Stimulated activated naive CD4-positive, alpha-beta T cell treated with Interleukin-2 at 50 U/mL for 16 hours (primary cell): ENCODE results near the gene NAGPA.

ENCODE experiments used
- DNase-seq: peaks from one replicate; lab custom pipeline; 2025; lab: John Stamatoyannopoulos, UW

NAGPA gene

DNA sequence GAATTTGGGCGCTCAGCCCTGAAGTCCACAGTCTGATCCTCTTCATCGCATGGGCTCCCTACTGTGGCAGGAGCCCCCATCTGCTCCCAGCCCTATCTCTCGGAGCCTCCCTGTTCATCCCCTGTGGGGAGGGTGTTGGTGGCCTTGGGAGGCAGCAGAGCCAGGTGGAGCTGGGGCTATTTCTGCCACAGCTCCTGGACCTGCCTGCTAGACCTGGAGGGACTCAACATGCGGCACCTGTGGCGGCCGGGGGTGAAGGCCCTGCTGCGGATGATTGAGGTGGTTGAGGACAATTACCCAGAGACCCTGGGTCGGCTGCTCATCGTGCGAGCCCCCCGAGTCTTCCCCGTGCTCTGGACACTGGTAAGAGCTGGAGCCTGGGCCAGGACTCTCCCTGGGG is 30.5 kb downstream of the NAGPA start:
- DNase-seq, result no peak

DNA sequence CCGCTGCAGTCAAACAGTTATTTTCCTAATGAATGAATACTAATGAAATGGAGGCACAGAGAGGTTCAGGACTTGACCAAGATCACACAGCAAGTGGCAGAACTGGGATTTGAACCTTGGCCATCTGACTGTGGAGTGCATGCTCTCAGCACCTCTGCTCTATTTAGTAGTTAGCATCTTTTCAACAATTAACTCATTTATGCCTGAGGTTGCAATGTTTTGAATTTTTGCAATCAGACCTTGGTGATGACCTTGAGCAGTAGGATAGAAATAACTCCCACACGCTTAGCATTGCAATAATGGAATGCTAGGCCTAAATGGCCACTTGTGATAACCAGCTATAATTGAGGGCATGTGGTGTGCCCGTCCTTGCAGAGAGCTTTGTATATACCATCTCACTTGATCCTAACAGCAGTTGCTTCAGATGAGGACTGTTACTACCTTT is 31.0 kb downstream of the NAGPA start:
- no peak for DNase-seq

DNA sequence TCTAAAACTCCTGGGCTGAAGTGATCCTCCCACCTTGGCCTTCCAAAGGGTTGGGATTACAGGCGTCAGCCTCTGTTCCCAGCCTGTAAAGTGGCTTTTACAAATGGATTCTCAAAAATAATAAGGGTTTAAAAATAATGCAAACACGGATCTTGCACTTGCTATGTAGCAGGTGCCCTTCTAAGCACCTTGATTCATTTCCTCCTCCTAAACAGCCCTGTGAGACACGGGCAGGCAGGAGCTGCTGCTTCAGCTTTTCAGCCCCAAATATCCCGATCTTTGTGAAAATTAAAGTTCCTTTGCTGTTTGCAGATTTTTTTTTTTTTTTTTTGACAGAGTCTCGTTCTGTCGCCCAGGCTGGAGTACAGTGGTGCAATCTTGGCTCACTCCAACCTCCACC is 31.7 kb downstream of the NAGPA start:
- DNase-seq, result no peak

DNA sequence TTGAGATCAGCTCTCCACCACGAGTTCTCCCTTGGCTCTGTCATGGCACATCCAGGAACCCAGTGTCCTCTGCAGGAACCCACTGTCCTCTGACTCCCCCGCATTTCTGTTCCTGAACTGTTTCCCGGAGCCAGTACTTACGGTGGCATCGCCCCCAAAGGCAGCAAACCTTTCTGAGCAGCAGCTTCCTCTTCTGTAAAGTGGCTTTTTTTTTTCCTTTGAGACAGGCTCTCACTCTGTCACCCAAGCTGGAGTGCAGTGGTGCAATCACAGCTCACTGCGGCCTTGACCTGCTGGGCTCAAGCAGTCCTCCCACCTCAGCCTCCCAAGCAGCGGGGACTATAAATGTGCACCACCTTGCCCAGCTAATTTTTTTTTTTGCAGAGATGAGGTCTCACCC is 32.2 kb downstream of the NAGPA start:
- no peak for DNase-seq

DNA sequence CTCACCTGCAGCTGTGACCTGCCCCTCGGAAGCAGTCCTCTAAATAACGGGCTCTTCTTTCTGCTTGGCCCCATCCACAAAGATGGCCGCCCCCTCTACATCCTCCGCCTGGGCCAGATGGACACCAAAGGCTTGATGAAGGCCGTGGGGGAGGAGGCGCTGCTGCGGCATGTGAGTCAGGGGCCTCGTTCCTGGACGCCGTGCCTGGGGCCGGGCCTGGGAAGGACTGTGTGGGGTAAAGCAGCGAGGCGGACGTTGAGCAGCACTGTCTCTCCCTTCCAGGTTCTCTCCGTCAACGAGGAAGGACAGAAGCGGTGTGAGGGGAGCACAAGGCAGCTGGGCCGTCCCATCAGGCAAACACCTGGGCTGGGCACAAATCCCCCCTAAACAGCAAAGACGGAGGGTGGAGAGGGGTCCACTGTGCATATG is 33.1 kb downstream of the NAGPA start:
- no peak for DNase-seq

DNA sequence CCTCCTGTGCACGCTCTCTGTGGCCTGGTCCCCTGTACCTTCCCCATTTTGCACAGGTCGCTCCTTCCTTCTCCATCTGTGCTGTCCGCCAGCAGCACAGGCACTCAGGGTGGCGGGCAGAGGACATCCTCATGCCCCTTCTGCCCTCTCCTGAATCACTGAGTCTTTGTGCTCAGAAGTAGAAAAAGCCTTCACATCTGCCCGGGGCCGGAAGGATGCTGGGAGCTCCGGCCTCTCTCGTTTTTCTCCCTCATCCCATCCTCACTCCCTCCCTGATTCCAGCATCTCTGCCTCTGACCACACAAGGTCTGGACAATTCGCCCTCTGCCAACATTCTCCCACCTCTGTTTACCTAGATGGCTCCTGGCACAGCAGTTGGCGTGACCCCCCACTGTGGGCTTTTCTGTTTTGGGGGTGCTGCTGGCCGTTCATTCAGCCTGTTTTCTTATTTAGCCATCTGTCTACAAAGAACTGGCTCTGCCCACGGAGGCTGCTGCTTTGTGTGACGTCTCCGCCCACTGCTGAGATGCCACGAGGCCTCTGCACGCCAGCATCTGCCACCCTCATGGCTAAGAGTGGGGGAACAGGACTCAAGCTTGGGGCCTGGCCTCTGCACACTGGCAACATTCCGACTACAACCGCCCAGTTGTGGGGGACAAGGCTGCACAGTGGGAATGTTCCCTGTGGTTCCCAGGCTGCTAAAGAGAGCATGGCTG is 38.9 kb downstream of the NAGPA start:
- no peak for DNase-seq

DNA sequence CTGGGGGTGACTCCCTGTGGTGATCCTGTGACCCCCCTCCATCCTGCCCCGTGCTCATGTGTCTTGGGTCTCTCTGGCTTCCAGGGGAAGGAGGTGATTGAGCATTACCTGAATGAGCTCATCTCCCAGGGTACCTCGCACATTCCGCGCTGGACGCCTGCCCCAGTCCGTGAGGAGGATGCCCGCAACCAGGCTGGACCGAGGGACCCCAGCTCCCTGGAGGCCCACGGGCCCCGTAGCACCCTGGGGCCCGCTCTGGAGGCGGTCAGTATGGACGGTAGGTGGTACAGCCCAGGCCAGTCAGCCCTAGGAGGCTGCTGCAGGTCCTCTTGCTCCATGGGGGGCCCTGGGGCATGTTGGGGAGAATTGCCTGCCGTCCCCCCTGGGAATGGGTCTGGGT is 42.0 kb downstream of the NAGPA start:
- no peak for DNase-seq

DNA sequence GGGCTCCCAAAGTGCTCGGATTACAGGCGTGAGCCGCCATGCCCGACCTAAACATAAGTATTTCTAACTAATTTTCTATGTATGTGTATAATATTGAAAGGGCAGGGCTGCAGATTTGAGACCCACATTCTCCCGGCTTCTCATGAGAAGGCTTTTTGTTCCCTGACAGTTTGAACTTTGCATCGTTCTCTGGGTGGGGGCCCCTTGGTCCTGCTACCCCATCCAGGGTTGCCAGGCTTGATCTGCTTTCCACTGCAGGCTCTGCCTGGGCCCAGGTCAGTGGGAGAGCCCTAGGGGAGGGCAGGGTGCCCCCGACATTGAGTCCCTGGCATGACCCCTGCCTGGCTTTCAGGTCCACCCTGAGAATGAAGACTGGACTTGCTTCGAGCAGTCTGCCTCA is 43.3 kb downstream of the NAGPA start:
- no peak for DNase-seq

DNA sequence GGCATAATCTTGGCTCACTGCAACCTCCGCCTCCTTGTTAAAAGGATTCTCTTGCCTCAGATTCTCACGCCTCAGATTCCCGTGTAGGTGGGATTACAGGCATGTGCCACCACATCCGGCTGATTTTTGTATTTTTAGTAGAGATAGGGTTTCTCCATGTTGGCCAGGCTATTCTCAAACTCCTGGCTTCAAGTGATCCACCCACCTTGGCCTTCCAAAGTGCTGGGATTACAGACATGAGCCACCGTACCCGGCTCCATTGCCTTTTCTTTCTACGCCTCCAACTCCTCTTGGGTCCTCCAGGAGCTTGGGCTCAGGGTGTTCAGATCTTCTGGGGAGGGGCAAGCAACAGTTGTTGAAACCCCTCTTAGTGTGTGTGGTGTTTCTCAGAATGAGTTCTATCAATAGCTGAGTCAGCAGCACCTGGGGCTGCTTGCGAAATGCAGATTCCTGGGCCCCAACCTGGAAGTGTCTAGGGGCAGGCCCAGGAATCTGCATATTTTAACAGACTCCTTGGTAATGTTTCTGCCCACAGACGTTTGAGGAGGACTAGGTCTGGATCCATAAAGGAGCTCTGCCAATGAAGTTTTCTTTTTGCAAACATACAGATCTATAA is 44.2 kb downstream of the NAGPA start:
- DNase-seq, result no peak

DNA sequence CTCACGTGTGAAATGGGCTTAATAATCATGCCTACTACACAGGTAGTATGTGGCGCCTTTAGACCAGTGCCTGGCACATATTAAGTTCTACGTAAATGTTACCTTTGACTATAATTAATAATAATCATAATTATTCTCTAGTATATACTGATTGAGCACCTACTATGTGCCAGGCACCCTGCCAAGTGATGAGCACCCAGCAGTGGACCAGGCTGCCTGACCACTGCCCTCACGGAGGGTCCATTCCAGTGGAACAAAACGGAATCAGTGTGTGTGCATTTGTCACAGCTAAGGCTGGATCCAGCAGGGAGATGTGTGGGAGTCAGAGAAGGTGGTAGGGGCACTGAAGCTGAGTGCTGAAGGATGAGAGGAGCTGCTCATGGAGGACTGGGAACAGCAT is 45.1 kb downstream of the NAGPA start:
- no peak for DNase-seq

DNA sequence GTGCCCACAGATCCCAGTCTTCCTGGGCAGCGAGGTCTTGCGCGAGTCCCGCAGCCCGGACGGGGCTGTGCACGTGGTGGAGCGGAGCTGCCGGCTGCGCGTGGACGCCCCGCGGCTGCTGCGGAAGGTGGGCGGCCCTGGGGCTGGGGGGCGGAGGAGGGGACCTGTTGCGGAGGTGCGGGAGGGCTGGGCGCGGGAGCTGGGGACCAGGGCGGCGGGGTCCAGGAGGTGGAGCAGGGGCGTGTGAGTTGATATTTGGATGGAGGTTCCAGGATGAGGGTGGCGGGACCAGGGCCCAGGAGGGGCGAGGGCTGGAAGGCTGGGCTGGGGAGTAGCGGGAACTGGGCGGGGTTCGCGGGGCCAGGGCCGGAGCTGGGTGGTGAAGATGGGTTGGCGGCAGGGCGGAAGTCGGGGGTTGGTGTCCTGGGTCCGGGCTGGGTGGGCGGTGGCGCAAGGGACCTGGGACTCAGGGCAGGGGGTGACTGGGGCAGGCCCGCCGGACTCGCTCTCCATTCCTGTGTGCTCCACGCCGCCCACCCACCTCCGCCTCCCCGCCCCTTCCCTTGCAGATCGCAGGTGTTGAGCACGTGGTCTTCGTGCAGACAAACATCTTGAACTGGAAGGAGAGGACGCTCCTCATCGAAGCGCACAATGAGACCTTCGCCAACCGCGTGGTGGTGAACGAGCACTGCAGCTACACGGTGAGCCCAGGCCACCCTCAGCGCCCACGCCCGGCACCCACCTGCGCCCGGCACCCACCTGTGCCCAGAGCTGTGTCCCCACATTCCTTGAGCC is 46.0 kb downstream of the NAGPA start:
- no peak for DNase-seq

DNA sequence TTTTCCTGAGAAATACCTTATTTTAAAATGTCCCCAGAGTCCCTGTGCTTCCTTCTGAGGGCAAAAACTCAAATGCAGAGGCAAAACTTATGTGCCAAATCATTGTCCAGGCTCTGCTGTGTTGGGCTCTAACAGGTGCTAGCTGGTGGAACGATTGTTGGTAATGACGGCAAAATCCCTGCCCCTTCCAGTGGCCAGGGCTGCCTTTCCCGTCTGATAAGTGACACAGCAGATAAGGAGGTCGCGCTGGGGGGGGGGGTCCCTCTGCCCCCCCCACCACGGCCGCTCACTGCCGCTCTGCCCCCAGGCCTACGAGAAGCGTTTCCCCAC is 46.5 kb downstream of the NAGPA start:
- no peak for DNase-seq

DNA sequence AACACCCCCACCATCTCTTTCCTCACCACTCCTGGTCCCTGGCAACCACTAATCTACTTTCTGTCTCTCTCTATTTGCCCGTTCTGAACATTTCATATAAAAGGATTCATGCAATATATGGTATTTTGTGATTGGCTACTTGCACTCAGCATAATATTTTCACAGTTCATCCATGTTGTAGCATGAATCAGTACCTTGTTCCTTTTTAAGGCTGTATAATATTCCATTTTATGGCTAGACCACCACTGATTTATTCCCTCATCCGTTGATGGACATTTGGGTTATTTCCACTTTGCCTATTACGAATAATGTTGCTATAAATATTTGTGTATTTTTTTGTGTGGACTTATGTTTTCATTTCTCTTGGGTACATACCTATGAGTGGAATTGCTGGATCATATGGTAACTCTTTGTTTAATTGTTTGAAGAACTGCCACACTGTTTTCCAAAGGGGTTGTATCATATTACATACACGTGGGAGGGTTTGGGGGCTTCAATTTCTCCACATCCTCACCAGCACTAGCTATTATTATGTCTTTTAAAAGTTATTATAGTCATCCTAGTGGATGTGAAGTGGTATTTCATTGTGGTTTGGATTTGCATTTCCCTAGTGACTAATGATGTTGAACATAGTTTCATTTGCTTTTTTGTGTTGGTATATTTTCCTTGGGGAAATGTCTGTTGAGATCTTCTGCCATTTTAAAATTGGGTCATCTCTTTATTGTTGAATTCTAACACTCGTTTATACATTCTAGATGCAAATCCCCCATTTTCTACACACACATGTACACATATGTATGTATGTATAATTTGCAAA is 49.4 kb downstream of the NAGPA start:
- no peak for DNase-seq

DNA sequence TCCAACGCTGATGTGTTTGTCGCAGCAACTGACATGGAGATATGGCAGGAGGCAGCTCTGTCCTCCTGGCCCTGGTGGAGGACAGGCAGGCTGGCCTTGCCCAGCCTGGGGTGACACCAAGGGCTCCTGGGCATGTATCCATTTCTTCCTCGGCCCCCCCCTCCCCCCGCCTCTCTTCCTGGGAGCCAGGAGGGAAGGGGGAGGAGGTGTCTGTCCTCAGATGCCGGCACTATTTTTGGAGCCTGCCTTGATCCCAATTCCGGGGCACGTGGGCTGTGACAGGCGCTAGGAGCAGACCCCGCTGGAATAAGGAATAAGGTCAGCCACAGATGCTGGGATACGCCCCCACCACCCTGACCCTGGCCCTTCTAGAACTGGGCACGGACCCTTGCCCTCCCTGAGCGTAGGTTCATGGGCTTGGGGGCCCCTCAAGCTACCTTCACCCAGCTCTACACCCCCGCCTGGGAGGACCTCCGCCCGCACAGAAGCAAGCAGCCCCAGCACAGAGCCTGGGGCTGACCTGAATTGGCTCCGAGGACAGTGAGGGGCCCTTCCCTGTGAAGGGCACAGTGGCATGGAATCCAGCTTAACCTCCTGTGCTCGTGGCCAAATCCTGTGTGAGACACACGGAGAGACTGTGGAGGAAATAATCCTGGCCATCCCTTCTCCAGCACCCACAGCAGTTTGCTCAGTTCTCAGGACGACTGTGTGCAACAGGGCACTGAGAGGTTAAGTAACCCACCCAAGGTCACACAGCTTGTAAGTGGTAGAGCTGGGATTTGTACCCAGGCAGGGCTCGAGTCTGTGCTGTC is 51.5 kb downstream of the NAGPA start:
- no peak for DNase-seq

DNA sequence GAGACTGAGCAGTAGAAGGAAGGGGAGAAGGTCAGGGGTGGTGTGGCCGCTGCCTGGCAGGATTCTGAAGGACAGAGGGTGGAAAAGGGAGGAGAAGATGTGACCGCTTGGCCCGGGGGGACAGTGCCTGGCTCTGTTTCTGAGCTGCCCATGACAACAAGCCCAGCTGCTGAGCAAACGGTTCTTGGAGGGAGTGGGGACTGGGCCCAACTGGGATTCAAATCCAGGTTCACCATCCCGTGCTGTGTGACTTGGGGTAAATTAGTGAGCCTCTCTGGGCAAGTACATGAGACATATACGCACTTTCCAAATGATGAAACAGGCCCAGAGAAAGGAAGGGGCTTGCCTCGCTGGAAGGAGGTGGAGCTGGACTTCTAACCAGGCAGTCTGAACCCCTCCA is 52.3 kb downstream of the NAGPA start:
- DNase-seq, result no peak

DNA sequence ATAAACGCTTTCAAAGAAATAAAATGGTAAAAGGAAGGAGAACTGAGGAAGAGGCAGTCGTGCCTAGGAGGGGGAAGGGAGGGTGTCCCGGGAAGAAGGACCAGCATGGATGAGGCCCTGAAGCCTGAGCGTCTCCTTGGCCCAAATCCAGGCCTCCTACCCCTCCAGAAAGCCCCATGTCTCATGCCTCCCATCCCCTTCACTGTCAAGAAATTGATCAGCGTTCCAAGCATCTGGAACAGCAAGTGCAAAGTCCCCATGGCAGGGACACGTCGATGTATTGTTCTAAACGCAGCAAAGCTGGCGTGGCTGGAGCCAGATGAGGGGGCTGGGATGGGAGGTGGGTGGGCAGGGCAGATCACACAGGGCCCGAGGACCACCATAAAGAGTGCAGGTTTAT is 53.0 kb downstream of the NAGPA start:
- no peak for DNase-seq

DNA sequence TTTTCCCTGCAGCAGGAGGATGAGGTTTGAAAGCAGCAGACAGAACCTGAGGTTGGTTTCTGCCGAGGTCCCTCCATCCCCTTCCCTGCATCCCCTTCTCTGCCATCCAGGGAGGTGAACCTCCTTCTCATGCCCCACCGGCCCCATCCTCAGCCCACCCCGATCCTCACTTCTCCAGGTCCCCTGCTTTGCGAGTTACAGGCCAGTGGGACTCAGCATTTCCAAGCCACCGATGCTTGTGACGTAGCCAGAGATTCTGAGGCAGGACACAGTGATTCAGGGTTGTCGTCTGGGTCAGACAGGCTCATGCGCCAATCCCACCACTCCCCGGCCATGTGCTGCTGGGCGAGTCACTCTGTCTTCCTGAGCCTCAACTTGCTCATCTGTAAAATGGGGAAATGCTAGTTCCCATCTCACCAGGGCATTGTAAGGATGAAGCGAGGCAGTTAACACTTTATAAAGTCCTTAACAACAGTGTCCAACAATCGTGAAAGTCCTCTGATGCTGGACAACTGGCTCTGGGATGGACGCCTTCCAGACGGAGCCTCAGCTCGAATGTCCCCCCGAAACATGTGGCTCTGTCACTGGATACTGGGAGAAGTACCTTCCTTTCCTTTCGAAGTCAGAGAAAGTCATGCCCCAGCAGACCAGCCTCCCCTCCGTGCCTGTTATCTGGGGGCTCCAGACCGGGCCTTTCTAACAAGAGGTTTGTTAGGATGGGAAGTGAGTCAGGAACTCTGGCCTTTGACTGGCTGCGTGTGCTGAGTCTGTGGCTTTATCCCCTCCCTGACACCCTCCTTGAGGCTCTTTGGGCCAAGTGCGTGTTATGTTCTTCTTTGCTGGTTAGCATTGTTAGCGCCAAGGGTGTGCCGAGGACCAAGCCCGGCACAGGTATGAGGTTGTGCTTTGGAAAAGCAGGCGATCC is 53.7 kb downstream of the NAGPA start:
- no peak for DNase-seq

DNA sequence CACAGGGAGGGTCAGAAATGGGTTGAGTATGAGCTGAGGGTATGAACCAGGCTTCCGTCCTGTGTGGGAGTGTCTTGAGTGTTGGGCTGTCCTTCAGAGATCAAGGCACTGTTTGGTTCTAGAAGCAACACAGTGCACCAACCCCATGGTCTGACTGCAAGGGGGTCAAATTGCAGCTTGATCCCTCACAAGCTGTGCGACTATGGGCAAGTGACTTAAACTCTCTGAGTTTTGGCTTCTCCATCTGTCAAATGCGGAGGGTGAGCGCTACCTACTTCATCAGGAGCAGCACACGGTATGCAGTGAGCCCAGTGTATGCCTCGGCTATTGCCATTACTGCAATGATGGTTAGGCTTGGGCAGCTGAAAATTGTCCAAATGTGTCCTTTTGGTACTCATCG is 54.6 kb downstream of the NAGPA start:
- no peak for DNase-seq

DNA sequence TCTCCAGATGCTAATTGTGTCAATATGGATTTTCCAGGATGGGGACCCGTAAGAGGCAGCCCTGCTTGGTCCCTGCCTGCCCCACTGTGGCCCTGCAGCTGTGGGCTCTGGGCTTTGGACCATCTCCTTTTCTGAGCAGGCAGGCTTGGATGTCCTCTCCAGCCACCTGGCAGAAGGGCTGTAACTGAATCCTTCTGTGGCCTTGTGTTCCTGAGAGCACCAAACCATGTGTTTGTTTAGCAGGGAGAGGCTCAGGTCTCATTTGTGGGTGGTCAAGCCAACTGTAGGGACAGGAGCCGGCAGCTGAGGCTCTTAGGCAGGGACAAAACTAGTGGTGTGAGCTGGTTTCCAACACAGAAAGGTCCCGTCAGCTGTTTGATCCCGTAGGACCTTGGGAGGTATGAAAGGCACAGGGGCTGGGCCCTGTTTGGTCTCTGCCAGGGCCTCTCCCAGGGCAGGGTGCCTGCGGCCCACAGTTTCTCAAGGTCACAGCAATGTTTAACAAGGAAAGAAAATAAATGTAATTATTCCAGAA is 57.1 kb downstream of the NAGPA start:
- no peak for DNase-seq

DNA sequence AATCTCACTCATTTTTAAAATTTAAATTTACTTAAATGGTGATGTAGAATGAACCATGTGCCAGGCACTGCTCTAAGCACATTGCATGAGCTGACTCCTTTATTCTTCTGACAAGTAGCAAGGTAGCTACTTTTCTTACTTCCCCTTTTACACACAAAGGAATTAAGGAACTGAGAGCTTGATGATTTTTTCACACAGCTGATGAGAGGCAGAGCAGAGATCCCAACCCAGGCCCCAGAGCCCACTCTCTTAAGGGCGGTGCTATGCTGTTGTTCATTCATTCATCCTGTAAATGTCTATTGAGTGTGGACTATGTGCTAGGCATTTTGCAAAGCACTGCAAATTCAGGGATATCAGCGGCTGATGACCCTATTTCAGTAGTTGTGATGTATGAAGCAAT is 57.7 kb downstream of the NAGPA start:
- DNase-seq, result no peak
